Hematopoietic multipotent progenitor cell treated with erythropoietin and hydrocortisone succinate and interleukin-3 and kit ligand, for 4 days (in vitro differentiated cells): ENCODE measurements around the gene SLC13A1.

Experiments
- DNase-seq: peaks from one replicate; pipeline ENCODE4 v3.0.0-alpha.2; 2015

Gene SLC13A1

DNA sequence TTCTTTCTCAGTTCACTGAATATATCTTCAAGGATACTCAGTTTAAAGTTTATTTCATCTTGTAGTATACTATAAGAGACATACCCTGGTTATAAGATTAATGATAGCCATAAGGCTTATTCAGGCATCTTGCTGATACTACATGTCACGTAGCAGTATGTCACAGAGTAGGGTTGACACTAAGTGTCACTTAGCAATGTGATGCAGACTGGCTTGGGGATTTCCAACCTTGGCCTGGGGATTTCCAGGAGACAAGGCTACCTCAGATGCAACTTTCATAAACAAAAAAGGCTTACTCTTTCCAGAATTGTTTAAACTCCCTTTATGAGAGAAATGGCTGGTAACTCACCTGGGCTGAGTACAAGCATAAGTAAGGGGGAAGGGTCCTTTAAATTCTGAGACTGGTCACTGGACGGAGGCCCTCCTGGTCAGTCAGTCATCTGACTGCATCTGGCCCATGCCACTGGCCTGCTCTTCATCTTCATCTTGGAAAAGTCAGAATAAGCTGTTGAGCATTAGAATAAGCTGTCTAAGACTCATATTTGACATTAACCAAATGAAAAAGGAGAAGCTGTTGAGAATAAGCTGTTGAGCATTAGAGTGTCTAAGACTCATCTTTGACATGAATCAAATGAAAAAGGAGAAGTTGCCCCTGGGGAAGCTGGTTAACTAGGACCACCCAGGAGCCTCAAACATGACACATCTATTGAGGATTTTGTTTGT is 9.5 kb downstream of the SLC13A1 start:
- DNase-seq = no peak

DNA sequence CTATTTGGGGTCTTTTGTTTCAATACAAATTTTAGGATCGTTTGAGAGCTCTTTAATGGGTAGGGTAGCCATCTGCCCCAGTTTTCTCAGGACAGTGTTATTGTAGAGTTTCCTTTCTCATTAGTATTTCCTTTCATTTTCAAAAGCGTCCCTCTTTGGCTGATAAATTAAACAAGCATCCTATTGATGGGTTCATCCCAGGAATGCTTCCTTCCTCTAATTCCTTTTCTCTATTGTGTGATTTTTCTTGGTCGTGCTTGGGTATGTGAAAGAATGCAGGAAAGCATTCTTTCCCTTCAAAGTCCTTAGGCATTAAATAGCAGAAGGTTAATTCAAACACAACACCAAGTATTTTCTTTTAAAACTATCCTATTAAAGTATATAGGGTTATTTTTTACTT is 14.0 kb downstream of the SLC13A1 start:
- no peak for DNase-seq

DNA sequence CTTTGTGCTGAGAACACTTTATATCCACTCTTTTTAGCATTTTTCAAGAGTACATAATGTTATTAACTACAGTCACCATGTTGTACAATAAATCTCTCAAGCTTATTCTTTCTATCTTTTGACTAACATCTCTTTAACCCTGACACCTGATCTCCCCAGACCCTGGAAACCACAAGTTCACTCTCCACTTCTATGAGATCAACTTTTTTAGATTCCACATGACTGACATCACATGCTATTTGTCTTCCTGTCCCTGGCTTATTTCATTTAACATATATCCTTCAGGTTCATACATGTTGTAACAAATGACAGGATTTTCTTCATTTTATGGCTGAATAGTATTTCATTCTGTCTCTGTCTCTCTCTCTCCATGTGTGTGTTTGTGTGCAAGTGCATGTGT is 15.5 kb downstream of the SLC13A1 start:
- no peak for DNase-seq

DNA sequence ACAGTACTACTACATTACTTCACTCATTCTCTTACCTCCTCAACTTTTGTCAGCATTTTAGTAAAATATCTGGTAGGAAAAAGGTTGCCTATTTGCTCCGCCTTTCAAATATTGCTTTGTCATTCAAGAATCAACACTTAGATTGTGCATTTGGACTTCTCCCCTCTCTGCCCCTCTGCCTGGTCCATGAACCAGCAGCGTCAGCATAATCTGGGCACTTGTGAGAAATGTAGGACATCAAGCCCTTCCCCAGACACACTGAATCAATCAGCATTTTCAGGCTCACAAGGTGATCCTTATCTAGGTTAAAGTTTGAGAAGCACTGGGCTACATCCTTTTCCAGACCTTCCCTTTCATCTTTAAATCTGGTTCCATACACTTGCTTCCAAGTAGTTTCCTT is 16.3 kb downstream of the SLC13A1 start:
- DNase-seq = no peak

DNA sequence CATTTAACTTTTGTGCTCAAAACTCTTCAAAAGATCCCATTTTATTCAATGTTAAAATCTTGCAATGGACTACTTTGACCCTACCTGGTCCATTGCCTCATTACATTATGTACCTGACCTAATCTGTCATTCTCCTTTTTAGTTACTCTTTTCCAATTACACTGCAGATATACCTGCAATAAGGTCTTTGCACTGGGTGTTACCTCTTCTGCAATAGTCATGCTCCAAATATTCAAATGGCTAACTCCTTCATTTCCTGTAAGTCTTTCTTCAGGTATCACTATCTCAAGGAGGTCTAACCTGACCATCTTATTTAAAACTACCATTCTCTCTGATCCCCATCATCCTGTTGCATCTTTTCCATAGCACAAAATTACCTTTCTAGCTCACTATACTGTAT is 22.3 kb downstream of the SLC13A1 start:
- DNase-seq = no peak

DNA sequence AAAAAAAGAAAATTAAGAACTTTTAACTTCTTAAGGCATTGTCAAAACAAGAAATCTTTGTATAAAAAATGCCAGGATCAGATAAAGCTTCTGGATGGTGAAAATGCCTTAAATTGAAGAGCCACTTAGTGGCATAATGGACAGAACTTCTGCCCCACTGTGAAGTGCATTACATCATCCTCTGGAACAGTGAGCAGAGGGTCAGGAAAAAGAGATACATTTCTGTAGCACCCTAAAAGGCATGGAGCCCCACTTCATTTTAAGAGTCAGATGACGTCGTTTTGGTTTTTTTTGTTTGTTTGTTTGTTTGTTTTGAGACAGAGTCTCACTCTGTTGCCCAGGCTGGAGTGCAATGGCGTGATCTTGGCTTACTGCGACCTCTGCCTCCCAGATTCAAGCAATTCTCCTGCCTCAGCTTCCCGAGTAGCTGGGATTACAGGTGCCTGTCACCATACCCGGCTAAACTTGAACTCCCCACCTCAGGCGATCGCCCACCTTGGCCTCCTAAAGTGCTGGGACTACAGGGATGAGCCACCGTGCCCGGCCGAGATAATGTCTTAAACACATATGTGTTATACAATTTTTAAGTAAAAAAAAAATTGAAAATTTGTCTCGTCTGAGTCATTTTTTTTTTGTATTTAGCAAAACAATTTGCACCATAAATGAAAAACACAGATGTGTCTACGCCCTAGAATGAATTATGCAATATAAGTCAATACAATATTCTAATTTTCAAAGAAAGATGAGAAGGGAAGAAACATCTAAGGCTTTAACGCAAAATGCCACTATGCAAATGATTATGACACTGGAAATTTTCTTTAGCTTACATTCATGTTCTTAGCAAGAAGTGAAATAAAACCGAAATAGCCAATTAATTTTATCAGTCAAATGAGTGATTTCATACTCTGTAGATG is 29.2 kb downstream of the SLC13A1 start:
- DNase-seq = no peak

DNA sequence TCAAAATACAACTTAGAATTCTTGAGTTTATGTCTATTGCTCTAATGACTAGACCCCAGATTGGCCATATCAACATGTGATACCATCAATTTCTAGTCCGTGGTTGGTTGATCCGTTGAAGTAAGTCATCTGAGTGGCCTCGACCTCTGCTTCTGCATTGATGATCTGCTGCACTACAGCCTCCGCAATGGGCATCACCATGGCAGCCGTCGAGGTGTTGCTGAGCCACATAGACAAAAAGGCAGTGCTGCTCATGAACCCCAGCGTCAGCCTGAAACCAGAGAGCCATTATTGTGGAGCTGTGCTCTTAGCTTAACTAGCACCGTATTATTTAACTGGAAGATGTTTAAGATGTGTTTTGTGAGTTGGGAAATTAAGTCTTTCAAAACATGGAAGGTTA is 30.7 kb downstream of the SLC13A1 start:
- no peak for DNase-seq

DNA sequence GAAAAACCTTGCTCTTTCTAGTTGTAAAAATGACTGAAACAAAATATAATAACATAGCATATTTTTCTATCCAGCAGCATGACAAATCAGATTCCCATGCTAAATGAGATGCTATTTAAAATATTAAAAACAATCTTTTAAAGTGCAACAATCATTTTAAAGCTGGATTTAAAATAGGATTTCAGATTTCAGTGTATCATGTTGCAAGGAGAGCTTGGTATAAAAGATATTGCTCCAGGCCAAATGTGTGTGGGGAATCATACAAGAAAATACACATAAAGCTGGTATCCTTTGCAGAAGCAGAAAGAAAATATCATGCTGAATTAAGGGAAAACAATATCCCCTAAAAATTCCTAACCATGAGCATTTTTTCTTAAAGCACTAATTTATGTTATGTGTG is 42.2 kb downstream of the SLC13A1 start:
- DNase-seq = no peak

DNA sequence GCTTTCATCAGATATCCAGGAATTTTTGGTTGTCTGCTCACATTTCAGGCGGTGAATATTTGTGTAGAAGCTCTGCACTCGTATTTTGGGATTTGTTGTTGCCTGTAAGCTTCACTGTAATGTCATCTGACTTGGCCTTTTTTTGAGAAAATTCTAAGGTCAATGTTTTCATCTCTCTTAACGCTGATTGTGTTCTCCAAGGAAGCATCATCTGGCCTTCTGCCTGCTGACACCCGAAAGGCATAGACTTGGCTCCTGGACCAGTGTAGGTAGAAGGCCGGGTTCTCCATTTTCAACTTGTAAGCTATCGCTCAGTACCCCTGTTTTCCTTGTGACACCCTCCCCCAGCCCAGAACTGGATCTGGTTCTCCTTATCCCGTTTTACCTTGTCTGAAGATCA is 44.2 kb downstream of the SLC13A1 start:
- DNase-seq = no peak

DNA sequence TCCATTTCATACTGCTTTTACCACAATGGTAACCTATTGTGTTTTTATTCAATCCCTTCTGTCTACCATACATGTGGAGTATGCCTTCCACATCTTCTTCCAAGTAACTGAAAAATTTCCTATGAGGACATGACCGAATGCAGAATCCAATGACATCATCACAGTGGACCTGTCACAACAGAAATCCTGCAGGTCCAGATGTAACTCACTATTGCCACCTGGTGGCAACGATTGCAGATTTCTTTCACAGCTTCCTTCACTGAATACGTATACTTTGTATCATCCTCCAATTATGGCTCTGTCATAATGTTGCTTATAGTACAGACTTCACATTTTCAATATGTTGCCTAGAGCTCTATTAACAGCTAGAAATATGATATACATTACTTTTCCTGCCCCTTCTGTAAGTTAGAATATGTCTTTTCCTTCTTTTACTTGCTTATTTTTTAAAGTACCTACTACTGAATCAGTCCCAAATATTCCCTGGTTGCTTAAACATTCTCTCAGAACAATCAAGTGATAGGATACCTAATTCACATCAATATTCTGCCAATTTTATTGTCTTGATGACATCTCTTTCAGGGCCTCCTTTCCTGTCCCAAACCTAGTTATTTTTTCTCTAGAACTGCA is 45.4 kb downstream of the SLC13A1 start:
- DNase-seq = peak; percentile 76

DNA sequence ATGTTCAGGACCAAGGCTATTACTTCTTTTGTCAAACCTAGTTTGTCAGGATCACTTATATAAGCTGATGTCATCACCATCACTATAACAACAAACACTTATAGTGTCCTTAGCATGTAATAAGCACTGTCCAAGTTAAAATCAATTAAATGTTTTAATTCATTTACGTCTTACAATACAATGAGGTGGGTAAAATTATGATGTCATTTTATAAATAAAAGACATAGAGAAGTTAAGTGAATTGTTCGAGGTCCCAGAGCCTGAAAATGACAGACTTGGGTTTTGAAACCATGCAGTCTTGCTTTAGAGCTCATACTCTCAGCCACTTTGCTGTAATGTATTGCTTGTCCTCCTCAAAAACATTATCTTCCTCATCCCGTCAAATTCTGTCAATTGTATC is 48.3 kb downstream of the SLC13A1 start:
- no peak for DNase-seq

DNA sequence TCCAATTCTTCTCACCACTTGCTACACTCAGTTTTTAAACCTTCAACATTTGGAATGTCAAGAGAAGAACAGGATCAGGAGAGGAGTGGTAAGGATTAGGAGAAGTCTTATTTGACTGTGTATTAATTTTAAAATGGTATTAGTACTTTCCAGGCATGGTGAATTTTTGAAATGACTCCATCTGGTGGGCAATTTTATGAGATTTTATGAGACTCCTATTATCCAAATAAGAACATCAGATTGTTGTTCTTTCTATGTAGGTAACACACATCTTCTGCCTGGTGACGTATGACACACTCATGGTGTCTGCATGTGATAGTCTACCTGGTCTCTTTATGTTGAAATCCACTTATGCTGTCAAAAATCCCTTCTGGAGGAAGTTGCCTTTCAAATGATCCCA is 51.0 kb downstream of the SLC13A1 start:
- DNase-seq = no peak

DNA sequence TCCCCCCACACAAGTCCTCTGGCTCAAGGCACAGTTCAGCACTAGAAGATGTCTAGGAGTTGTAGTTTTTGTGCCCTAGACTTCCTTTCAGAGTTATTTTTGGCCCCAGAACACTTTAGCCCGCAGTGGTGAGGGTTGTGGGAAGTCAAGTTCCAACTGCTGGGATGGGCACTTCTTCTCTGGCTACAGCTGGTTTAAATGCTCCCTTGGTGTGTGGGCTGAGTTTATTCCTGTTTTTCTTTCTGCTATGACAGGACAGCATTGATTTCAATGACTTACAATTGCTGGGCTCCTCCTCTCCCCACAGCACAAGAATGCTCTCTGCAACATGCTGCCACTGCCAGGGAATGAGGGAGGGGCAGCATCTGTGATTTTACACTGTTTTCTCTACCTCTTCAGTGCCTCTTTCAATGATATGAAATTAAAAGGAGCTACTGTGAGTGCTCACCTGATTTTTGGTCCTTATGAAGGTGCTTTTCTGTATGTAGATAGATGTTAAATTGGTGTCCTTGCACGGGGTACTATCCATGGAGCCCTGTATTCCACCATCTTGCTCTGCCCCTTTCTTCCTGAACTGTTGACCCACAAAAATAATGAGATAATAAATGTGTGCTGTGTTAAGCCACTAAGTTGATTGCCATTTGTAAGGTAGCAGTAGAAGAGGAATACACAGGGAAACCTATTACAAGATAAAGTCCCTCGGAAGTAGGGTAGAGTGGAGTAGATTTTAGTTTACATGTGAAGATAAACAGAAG is 56.3 kb downstream of the SLC13A1 start:
- no peak for DNase-seq

DNA sequence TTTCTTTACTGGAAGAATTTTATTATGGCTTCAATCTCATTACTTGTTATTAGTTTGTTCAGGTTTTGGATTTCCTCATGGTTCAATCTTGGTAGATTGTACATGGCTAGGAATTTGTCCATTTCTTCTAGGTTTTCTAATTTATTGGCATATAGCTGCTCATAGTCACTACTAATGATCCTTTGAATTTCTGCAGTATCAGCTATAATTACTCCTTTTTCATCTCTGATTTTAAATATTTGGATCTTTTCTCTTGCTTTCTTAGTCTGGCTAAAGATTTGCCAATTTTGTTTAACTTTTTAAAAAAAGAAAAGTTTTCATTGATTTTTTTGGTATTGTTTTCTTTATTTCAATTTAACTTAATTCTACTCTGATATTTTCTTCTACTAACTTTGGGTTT is 59.2 kb downstream of the SLC13A1 start:
- no peak for DNase-seq

DNA sequence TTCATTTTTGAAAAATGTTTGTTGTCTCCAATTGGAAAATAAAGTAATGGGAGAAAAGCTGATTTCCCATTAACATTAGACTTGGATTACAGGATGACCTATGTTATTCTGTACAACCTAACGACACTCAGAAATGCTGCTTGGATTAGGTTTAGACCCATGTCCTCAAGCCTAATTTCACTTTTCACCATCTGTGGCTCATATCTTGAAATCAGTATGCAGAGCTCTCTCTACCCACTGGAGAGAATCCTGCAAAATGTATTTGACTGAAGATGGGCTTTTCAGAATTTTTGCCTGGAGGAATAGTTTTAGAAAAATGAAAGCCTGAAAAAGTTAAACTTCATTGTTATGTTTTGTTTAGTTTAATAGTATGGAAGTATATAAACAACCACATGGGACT is 63.8 kb downstream of the SLC13A1 start:
- no peak for DNase-seq

DNA sequence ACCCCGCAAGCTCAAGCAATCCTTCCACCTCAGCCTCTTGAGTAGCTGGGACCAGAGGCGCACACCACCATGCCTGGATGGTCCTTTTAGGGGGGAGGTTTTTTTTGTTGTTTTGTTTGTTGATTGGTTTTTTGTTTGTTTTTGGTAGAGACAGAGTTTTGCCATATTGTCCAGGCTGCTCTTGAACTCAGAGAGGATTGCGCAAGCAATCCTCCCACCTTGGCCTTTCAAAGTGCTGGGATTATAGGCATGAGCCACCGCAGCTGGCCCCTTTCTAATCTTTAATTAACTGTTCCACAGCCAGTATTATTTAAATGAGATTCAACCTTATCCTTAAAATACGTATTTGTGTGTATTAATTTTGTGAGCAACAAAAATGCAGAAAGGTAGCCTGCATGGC is 65.8 kb downstream of the SLC13A1 start:
- DNase-seq = no peak

DNA sequence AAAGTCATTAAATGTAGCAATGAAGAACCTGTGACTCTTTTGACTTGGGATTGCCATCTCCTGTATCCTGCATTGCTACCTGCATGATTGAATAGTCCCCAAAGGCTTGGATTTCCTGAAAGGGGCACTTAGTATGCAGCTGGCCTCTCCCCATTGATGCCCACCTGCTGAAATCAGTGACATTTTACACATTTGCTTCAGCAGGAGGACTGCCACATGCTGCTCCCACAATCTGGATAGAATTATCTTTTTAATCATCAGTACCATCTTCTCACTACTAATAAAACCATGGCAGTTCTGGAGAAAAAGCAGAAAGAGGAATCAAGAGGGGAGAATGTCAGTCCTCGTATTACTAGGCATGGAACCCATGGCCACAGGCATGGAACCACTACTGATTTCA is 67.8 kb downstream of the SLC13A1 start:
- no peak for DNase-seq

DNA sequence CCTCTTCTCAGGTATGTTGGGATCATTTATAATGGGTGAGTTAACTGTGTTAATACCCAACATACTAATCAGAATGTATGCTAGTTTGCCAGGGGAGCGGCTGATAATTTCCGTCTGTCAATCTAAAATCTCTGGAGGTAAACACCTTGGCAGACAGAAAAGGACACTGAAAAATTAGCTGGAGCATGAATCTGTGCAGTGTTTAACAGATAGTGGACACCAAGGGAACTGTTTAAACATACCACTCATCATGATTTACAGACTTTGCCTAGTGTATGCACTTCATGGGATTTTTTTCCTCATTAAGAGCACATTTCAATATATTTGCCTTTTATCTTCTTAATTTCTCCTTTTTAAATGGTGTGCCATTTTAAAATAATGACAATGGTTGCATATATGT is 68.2 kb downstream of the SLC13A1 start:
- DNase-seq = no peak

DNA sequence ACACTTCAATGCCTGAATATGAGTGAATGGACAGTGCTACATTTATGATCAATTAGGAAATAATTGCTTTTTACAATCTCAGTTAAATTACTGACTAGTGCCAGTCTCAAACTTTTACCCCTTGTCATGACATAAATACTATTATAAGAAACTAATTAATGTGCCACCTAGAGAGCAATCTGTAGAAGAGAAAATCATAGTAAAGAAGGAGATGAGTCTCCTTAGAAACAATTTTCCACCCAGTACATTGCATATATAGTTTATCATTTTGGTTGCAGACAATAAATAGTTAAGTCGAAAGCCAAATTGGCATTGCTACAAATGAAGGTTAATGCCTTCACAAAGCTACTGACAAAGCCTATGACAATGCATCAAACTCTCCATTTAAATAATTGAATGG is 68.6 kb downstream of the SLC13A1 start:
- no peak for DNase-seq

DNA sequence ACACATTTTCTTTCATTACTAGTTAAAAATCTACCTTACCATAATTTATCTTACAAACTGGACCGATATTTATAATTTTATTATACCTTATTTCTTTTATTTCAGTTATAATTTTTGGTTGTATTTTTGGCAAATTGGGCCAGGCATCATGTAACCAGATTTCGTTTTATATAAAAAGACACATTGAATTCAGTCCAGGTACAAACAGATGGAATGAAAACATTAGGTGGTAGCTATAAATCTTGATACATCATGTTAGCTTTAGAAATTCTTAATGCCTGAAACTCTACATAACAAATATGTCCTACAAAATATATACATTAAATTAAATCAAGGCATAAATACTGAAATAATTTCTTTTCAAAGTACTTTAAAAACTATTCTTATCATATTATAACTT is 73.1 kb downstream of the SLC13A1 start:
- no peak for DNase-seq

DNA sequence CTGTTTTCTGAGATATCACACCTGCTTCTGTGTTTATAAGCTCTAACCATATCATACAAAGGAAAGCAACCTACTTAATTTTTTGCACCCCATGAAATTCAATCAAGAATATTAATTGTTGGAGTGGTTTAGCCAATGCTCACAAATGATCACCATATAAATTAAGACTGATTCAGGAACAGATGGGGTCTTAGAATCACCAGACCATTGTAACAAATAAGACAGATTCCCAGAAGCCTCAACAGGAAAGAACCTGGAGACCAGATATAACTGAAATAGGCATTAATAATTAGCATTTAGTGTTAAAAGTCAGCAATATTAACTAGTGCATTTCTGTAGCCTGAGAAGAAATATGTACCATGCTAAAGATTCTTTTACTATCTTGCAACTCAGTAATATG is 73.6 kb downstream of the SLC13A1 start:
- no peak for DNase-seq

DNA sequence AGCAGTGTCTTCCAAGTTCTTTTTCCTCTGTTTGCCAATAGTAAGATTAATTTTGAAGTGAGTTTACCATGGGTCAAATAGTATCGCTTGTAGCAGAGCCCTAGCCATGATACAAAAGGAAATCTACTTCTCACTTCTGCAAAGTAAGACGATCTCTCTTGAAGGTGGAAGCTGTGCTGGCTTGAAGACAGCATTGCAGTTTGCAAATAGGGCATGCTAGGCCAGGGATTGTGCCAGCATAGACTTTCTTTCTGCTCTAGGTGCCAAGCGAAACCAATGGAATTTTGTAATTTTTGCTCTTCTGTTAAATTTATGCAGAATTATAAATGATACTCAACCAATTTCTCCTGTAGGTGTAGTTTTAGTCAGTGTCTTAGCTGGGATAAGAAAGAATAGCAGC is 74.5 kb downstream of the SLC13A1 start:
- DNase-seq = no peak

DNA sequence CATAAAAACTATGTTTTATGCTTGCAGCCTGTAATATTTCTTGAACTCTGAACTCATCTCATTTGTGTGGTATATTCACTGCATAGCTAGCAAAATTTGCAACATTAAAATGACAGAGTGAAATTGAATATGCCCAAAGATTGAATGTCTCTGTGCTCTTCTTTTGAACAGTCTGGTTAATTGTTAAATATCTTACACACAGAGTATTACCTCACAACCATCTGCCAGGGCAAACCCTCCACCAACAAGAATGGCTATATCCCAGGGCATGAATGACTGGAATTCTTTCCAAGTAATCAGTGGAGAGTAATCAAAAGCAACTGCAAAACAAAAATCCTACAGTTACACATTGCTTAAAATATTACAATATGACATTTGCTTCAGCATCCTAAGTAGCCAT is 76.9 kb downstream of the SLC13A1 start:
- no peak for DNase-seq
